Fibroblast of gingiva (primary cell): ENCODE data around the gene PPP1R9A.

Experiments used
- DNase-seq: peaks from one replicate; pipeline ENCODE4 v3.0.0-alpha.2; 2011; ENCODE audit warnings: low read depth

PPP1R9A gene

GRCh38 chr7:95101422-95101821, 194.0 kb downstream of the PPP1R9A start:
- no peak for DNase-seq

- DNase-seq, result no peak
Measured at GRCh38 chr7:95102662-95103061, 195.3 kb downstream of the PPP1R9A start.

GRCh38 chr7:95104739-95105138, 197.3 kb downstream of the PPP1R9A start:
- no peak for DNase-seq

- DNase-seq, result no peak
Measured at GRCh38 chr7:95105627-95106026, 198.2 kb downstream of the PPP1R9A start.

- no peak for DNase-seq
Measured at GRCh38 chr7:95106401-95106800, 199.0 kb downstream of the PPP1R9A start.

- DNase-seq, result no peak
Measured at GRCh38 chr7:95110707-95111106, 203.3 kb downstream of the PPP1R9A start.

GRCh38 chr7:95113590-95113989, 206.2 kb downstream of the PPP1R9A start:
- no peak for DNase-seq

GRCh38 chr7:95126053-95126709, 218.8 kb downstream of the PPP1R9A start:
- DNase-seq, result no peak

GRCh38 chr7:95132500-95132899, 225.1 kb downstream of the PPP1R9A start:
- DNase-seq, result no peak

GRCh38 chr7:95139922-95140321, 232.5 kb downstream of the PPP1R9A start:
- DNase-seq, result no peak

- peak; percentile 24 for DNase-seq
Measured at GRCh38 chr7:95141755-95142154, 234.4 kb downstream of the PPP1R9A start.

GRCh38 chr7:95144256-95144655, 236.9 kb downstream of the PPP1R9A start:
- no peak for DNase-seq

- no peak for DNase-seq
Measured at GRCh38 chr7:95155965-95156364, 248.6 kb downstream of the PPP1R9A start.

GRCh38 chr7:95157381-95157780, 250.0 kb downstream of the PPP1R9A start:
- no peak for DNase-seq

- peak; percentile 15 for DNase-seq
Measured at GRCh38 chr7:95169678-95170077, 262.3 kb downstream of the PPP1R9A start.

- DNase-seq, result no peak
Measured at GRCh38 chr7:95172420-95172819, 265.0 kb downstream of the PPP1R9A start.

GRCh38 chr7:95190515-95190914, 283.1 kb downstream of the PPP1R9A start:
- DNase-seq, result no peak

GRCh38 chr7:95191795-95192194, 284.4 kb downstream of the PPP1R9A start:
- no peak for DNase-seq

- DNase-seq, result no peak
Measured at GRCh38 chr7:95198863-95199262, 291.5 kb downstream of the PPP1R9A start.

- DNase-seq, result peak; percentile 49
Measured at GRCh38 chr7:95199779-95200558, 292.6 kb downstream of the PPP1R9A start.

GRCh38 chr7:95200741-95201140, 293.3 kb downstream of the PPP1R9A start:
- no peak for DNase-seq

- DNase-seq, result no peak
Measured at GRCh38 chr7:95201727-95202126, 294.3 kb downstream of the PPP1R9A start.

- no peak for DNase-seq
Measured at GRCh38 chr7:95204618-95205017, 297.2 kb downstream of the PPP1R9A start.
